Activated gamma-delta T cell treated with Interleukin-2 at 50 U/mL for 16 hours (primary cell): ENCODE measurements around the gene LPIN1.
"Not testable (repeated sequence)": the region's sequence is repeated elsewhere in the genome, so short reads cannot be mapped to it uniquely, and the experiment has no call there.

ENCODE experiments used
- DNase-seq: peaks from one replicate; pipeline ENCODE4 v3.0.0-alpha.2; 2020

LPIN1 gene

DNA sequence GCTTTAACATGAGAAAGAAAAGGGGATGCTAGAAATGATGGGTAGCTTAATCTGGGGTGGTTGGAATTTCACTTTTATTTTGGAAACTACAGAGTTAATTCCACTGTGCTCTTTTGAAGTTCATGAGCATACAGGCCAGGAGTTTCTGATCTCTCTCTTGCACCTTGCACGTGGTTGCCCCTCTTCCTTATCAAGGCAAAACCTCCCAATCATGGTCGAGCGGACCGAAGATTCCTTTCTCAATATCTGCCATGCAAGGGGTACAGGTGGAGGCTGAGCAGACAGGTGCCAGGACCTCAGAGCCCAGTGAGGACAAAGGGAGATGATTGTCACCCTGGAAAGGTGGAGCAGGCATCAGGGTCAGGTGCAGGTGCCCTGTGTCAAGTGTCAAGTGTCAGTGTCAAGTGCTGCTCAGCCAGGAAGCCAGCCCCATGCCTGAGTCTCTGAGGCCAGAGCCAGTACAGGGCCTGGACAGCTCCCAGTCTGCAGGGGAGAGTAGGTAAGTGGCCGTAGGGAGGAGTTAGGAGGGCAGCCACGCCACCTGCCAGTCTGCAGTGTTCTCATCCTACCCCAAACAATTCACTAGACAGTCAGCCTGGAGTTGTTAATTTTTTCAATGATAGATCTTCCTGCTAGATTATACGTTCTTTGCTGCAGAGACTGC lies 42.2 kb downstream of the LPIN1 start:
- no peak for DNase-seq

DNA sequence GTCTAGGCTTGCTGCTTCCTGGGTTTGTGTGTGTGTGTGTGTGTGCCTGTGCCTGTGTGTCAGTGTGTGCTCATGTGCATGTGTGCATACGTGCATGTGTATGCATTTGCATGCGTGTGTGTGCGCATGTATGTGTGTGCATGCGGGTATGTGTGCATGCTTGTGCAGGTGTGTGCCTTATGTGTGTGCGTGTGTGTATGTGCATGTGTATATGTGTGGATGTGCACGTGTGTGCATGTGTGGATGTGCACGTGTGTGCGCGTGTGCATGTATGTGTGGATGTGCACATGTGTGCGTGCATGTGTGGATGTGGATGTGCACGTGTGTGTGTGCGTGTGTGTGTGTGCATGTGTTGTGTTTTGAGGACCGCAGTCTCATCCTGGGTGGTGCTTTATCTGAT lies 42.8 kb downstream of the LPIN1 start:
- no peak for DNase-seq

DNA sequence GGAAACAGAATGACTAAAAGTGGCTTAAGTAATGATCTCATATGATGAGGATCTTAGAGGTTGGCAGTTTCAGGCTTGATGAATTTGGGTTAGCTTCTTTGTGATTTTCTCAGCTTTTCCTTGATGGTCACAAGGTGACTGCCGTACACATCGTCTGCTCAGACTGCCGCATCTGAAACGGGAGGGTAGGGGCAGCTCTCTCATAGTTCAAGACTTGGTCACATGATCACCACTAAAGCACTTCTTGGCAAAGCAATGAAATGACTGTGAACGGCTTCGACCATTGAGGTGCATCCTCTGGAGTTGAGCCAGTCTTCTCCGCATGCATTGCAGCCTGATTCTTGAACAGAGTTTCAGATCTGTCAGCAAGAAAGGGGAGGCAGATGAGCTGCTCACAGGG lies 43.8 kb downstream of the LPIN1 start:
- DNase-seq: no peak

DNA sequence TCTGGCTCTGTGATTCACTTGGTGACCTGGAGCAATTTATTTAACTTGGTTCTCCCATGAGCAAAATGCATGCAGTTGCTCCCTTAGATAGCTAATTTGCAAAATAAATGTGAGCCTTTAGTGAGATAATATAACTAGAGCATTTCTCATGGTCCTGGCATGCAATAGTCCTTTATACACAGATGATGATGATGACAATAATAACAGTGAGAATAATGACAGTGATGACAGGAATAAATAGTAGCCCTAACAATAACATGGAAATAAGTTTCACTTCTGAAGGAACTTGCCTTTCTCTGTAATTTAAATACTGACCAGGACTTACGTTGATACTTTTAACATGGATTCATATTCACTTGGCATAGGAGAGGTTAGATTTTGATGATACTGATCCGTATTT lies 49.2 kb downstream of the LPIN1 start:
- no peak for DNase-seq

DNA sequence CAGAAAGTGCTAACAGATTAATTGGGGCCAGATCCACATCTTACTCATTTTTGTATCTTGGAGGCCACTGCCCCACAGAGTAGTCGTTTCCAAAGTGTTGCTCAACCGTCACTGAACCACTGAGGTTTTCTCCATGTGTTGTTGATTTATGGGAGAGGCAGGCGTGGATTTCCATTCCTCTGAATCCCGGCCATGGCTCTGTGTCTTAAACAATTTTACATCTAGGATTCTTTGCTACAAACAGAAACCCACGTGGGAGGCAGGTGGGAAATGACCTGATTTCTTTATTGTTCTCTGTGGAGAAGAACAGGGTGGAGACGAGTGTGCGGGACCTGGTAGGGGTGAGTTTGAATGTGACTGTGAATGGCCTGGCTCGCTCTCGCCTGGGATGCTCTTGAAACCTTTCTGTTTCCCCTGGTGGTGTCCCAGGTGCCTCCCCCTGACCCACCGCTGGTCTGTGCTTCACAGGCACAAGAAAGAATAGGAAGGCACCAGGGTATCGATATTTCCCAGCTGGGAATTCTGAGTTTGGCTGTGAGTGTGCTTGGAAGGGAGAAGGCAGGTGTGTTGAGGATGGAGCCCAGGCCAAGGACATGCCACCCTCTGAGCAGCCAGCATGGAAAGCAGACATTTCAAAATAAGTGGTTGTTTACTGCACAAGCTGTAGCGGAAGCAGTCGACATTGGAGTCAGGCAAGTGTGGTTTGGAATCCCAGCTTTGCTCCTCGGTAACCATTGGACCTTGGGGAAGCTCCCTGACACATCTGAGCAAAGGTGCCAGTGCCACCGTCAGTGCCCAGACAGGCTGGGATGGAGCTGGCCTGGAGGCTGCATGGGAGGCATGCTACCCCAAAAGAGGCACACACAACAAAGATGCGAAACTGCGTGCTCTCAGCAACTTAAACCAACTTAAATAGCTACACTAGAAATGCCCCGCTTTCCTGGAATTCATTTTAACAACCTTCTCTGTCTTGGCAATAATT lies 50.0 kb downstream of the LPIN1 start:
- no peak for DNase-seq

DNA sequence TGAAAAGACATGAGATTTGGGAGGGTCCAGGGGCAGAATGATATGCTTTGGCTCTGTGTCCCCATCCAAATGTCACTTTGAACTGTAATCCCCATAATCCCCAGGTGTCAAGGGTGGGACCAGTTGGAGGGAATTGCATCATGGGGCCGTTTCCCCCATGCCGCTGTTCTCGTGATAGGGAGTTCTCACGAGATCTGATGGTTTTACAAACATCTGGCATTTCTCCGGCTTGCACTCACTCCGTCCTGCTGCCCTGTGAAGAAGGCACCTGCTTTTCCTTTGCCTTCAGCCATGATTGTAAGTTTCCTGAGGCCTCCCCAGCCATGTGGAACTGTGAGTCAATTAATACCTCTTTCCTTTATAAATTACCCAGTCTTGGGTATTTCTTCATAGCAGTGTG lies 51.4 kb downstream of the LPIN1 start:
- DNase-seq: no peak

DNA sequence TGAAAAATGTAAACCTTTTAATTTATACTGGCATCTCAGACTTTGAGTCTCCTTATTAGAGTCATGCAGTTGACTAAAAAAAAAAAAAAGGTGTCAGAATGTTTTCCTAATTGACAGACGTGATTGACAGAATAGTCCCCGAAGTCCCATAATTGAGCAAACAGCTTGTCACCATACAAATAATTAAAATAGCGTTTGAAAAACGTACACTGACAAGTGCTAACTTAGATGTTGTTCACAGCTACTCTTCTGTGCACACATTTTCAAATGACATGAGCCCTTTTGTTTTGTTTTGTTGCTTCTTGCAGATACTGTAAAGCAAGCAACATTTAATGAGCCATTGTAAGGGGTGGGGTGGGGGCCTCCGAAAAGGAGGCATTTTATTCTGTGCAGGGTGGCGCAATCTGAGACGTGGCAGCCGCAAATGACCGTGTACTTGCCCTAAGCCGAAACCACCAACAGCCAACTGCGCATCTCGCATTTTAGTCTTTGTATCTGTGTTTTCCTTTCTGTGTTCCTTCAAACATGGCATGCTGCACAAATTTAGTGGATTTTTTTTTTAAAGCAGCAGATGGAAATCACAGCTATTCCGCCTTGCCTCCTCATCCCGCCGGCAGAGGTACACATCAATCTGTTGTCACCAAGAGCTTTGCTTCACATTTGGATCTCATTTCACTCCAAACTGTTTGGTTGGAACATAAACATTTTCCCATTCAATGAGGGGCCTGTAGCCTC lies 52.4 kb downstream of the LPIN1 start:
- no peak for DNase-seq

DNA sequence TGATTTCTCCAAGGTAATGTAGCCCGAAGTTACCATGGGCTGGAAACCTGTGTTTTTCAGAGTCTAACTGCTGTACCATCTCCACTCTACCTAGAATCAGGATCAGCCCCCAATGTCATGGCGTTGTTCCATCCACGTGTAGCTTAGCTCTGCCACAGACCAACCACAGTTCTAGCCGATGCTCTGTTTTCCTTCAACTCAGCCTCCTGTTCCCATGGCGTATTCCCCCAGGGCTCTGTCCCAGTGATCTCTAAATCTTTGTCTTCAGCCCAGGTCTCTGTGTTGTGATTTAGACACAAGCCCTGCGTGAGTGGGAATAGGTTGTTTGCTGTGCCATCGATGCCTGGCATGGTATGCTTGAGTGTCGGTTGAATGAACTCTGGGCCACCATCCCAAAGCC lies 53.4 kb downstream of the LPIN1 start:
- no peak for DNase-seq

DNA sequence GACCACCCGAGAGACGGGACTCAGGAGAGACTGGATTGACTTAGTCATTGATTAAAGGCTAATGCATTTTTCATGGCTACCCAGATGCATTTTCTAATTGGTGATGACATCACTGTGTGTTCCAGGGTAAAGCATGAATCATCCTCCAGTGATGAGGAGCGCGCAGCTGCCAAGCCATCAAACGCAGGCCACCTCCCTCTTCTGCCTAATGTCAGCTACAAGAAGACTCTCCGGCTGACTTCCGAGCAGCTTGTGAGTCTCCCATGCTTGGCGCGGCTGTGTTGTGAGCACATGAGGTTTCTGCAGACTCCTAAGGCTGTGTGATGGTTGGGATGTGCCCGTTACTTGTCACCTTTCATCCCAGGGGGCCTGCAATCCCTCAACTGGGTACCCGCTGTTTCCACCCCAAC lies 56.4 kb downstream of the LPIN1 start:
- DNase-seq: no peak

DNA sequence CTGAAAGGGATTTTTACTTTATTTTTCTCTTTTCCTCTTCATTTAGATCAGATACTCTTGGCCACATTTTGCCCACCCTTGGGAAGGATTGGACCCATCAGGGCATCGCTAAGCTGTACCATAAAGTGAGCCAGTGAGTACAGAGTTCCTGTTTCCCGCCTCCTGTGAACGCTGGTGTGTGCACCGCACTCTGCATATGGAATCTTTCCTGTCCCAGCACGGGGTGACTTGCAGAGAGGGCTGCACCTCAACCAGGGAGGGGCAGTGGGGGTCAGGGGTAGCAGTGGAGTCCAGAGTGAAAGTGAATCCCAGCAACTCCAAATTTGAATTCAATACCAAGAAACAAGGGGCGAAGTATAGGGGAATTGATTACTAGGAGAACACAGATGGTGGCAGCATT lies 58.6 kb downstream of the LPIN1 start:
- no peak for DNase-seq

DNA sequence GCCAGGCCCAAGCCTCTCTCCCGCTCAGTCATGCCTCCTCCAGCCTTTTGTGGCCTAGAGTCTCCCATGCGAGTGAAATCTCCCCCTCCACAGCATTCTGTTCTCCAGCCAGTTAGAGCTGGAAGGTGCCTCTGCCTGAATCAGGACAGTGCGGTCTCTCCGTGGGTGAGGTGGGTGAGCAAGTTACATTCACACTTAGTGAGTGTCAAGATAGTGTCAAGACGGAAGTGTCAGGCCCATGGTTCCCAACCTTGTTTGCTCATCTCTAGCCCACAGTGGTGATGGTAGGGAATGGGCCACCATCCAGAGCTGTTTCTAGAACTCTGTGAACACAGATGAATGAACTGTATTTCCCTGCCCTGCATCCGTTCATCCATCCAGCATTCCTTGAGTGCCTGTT lies 59.5 kb downstream of the LPIN1 start:
- no peak for DNase-seq

DNA sequence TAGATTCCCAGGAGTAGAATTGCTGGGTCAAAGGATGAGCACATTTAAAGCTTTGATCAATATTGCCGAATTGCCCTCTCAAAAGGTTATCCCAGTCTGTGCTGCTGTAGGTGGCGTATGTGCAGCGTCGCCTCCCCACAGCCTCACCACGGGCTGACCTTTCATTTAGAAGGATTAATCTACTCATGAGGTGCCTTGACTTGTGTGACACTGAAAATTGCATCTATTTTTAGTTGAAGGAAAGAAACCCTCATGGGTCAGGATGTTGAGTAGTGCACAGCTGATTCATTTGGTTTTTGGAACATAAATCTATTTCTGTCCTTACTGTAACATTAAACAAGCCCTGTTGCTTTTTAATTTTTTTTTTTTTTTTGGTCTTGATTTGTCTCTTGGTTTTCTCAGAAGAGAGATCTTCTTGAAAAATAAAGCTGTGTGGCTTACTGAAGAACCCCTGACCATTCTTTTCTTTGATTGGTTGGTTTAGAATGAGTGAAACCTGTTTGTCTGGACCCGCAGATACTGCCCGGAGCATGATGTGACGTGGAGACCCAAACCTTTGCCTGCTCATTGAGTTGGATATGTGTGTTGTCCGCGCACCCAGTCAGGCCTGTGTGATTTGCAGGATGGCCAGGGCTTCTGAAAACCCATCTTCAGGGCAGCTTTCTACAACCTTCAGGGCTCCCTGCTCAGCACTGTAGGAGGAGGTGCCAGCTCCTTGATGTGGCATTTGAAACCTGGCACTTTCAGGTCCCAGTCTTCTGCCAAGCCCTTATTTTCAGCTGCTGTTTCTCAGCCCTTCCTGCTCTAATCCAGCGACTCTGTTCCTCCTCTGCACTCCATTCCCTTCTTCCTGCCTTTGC lies 61.0 kb downstream of the LPIN1 start:
- DNase-seq: no peak

DNA sequence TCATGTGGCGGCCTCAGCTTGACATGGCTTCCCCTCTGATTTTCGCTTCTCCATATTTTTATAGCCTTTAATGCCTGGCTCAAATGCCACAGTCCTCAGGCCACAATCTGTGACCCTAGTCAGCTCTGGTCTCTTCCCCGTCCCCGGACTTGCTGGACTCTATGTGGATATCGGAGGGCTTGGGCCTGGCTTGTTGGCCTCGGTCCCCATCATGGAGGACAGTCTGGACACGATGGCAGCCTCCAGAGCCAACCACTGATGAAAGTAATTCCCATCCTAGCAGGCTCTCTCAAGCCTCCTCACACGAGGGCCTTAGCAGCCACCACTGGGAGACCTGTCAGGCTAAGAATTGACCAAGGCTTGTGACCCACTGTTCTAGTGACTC lies 61.6 kb downstream of the LPIN1 start:
- no peak for DNase-seq

DNA sequence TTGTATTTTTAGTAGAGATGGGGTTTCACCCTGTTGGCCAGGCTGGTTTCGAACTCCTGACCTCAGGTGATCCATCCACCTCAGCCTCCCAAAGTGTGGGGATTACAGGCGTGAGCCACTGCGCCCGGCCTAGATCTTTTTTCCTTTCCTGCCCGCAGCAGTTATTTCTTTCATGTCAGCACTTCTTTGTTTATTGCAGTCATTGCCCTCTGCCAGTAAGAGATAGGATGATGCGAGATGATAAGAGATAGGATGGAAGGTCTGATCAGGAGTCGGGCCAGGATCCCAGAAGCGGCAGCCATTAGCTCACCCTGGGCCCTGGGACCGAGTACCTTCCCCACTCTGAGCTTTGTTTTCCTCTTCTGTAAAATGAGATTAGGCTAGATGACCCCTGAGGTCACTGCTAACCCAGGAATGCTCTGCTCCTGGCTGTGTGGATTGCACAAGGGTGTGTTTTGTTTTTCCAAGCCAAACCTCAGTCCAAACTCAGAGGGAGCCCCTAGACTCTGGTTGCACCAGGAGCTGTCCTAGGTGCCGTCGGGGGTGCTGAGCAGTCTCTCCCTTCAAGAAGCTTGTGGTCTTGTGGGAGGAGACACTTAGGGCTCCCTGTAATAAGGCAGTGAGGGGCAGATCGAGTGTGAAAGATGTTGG lies 63.3 kb downstream of the LPIN1 start:
- DNase-seq: no peak

DNA sequence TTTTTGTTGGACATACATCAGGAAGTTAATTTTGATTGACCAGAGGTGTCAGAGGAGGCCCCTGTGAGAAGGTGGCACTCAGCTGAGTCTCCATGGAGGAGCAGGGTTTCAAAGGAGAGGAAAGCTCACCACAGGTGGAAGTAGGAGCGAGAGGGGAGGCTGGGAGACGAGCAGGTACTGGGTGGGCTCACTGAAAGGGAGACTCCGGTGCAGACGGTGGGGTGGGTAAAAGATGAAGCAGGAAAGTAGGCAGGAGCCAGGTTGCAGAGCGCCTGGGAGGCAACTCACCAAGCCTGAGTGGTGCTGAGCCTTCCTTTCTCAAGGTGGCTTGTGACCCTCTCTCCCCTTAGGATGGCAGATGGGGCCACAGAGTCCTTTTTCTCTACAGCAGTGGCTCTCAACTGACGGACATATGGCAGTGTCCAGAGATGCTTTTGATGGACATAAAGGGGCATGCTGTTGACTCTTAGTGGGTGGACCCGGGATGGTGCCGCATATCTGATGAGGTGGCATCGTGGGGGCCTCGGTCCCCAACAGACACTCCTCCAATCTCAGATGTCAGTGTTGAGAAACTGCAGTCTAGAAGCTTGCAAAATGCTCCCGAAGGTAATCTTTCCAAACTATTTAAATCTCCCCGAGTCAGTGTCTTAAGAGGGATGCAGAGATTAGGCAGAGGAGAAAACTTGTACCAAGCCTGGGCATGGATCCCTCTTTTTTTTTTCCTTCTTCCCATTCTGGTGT lies 64.0 kb downstream of the LPIN1 start:
- DNase-seq: no peak

DNA sequence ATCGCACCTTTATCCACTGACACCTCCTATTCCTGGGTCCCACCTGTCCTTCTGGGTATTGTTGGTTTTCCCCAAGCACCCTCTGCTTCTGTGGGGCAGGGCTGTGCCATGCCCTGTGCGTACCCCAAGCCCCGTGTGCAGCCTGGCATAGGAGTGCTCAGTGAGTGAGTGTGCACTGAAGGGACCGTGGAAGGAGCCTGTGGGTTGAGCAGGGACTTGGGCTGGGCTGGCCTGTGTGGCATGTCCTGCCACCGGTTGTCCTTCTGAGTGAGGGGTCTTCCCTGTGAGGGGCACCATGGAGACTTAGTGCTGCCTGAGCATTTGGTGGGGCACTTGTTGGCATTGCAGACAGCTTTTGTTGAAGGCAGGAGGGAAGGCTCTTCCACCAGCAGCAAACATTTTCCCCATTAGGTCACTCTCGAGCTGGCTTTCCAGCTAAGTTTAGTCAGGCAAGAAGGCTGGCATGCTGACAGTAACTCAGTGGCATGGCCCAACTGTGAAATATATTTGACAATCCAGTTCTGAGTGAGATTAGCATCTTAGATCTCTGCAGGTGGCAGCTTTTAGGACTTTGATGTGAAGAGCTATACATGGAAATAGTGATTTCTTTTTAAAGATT lies 64.7 kb downstream of the LPIN1 start:
- no peak for DNase-seq

DNA sequence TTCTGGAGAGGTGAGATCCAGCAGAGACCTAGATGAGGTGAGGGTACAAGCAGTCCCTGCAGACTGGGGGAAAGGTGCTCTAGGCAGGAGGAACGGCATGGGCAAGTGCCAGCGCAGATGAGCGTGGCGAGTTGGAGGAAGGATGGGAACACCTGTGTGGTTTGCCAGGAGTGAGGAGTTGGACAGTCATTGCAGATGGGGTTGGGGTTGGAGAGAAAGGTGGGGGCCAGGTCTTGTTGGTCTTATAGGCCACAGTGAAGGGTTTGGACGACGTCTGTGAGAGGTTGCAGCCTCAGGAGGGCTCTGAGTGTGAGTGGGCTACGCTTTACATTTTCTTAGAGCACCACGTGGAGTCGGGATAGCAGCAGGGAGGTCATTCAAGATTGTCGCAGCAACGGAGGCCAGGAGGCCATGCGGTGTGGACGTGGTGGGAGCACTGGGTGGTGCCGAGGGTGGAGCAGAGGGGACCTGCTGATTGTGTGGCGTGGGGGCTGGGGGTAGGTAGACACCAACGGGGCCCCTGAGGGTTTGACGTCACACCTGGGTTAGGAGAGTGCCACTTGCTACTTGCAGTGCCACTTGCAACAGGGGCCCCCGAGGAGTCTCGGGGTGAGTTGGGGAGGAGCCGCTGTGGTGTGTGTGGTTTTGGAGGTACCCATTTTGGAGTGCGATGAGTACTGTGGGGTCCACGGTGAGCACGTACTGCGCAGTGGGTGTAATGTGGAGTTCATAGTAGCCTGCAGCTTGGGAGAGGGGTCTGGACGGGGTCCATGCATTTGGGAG lies 66.2 kb downstream of the LPIN1 start:
- DNase-seq: no peak

DNA sequence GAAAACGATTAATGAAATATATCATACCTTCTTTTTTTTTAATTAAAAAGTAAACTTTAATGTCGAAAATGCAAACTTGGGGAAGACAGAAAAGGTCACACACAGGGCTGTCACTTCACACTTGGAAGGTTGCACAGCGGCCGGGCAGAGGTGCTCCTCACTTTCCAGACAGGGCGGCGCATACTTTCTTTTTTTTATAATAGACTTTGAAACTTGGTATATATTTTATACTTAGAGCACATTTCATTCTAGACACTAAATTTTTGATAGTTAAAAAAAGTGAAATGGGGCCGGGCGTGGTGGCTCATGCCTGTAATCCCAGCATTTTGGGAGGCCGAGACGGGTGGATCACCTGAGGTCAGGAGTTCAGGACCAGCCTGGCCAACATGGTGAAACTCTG lies 66.9 kb downstream of the LPIN1 start:
- not testable (repeated sequence) for DNase-seq

DNA sequence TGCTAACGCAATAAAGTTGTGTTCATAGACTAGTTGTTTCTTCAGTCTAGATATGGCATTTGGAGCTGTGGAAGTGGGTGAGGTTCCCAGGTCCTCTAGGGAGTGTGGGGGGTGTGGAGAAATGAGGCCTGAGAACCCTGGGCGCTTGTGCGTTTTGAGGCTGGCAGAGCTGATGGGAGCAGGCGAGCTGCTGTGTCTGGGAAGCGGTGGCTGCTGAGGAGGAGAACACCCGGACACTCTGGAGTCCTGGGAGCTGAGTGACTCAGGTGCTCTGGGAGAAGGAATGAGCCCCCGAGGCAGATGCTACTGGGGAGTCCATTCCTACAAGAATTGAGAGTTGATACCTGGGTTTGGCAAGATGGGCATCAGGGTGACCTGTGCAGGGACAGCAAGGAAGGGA lies 67.5 kb downstream of the LPIN1 start:
- DNase-seq: no peak

DNA sequence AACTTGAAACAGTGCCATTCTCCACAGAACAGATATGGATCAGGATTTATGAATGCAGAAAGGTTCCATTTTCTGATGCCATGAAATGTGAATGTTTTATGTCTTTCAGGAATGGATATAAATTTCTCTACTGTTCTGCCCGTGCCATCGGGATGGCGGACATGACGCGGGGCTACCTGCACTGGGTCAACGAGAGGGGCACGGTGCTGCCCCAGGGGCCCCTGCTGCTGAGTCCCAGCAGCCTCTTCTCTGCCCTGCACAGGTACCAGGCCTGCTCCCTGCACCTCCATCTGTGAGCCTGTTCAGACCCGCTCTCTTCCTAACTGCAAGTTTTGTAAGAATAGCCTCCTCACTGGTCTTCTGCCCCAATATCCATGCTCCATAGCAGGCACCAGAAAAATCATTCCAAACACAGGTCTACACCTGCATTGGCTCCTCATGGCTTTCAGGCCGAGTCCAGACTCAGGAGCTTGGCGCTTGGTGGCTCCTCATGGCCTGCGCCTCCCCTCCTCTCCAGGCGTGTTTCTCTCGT lies 68.6 kb downstream of the LPIN1 start:
- DNase-seq: no peak
